ENCODE measurements around the gene TBX18. TPM values are rescaled to one million over a fixed set of nuclear protein-coding genes. Genes with fewer than 3 reads are reported as not detected.

The TBX18 gene
- total and polyA plus RNA-seq, 2 of the 4 experiments (the other 2 are of a cell fraction), result 0.86 to 1.3 TPM

DNA sequence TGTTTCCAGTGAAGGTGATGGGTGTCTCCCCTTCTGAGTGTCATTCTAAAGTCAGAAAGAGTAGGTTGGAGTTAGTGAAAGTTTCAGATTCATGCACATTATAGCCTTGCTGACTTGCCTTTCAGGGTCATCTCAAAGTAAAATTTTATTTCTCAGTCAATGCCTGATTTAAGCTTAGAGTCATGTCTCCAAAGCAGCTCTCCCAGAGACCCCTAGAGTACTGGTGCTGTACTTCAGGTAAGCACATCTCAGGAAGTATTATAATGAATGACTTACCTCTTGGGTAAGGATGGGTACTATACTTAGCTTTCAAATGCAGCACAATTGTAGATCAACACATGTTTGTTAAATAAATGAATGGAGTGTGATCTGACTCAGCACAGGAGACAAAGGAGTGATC lies 116.0 kb downstream of the TBX18 start:
- Histone ChIP-seq H4K91ac (ENCODE audit: insufficient read depth, low read depth, low read length) (no peak overlapping the region), H3K9me1 (ENCODE audit: insufficient read depth, low read length) (peaks cover 5% of the 10 kb centered on the region; the same call in 1 of the 2 replicates), H3K14ac (replicated peaks; ENCODE audit: low read depth, low read length) (no peak overlapping the region), H2AK9ac (replicated peaks; ENCODE audit: low read depth, low read length, poor library complexity) (no peak overlapping the region), H3K4me3 (ENCODE audit: insufficient read depth, low read depth, low read length) (no peak overlapping the region), H3K79me1 (ENCODE audit: low read depth in 1 of 2, low read length in 2 of 2) (no peaks in the 10 kb centered on the region), H3K4ac (ENCODE audit: low read depth, low read length) (no peak overlapping the region), H2BK120ac (ENCODE audit: low read depth, low read length) (no peak overlapping the region), H3K56ac (ENCODE audit: extremely low read depth, insufficient read depth, low read length) (no peak overlapping the region), H2BK5ac (ENCODE audit: low read depth, low read length, poor library complexity, severe bottlenecking) (no peak overlapping the region), H3K4me2 (ENCODE audit: low read depth, low read length) (no peak overlapping the region), H4K5ac (ENCODE audit: low read depth, low read length) (no peak overlapping the region), H2AK5ac (ENCODE audit: low read depth, low read length) (no peak overlapping the region), H3K27me3 (ENCODE audit: control insufficient read depth, insufficient read depth, low read length) (no peaks in the 10 kb centered on the region), H3K36me3 (ENCODE audit: control insufficient read depth, insufficient read depth, low read length) (no peaks in the 10 kb centered on the region), H2AFZ (replicated peaks; ENCODE audit: low read length, poor library complexity) (no peak overlapping the region), H3K23ac (ENCODE audit: low read depth, low read length) (no peak overlapping the region), H3K9me3 (ENCODE audit: control insufficient read depth, insufficient read depth, low read length) (no peaks in the 10 kb centered on the region), H3K9ac (ENCODE audit: low read depth, low read length) (no peak overlapping the region), H3K27ac (ENCODE audit: insufficient read depth, low read length) (no peak overlapping the region), H2BK15ac (ENCODE audit: low read depth, low read length) (peak overlapping the region; percentile 20; the same call in 1 of the 3 replicates), H4K20me1 (ENCODE audit: insufficient read depth, low read length) (no peaks in the 10 kb centered on the region), H3K4me1 (ENCODE audit: control insufficient read depth, insufficient read depth, low read length) (peaks cover 10% of the 10 kb centered on the region), H3K18ac (ENCODE audit: low read depth, low read length) (no peak overlapping the region), H2BK20ac (ENCODE audit: low read depth, low read length) (peak overlapping the region; percentile 8; the same call in 1 of the 2 replicates), H4K8ac (ENCODE audit: low read depth in 2 of 2, low read length in 2 of 2) (no peak overlapping the region)
- CTCF ChIA-PET, result no interaction called here
- intact Hi-C loops (cut with micrococcal nuclease) (no loop called here), in situ Hi-C loops (cut with MboI; ENCODE audit: low sequenced_read_pairs) (no loop called here), dilution Hi-C loops (cut with HindIII; ENCODE audit: low sequenced_read_pairs, unreplicated experiment) (no loop called here)
- no TSS peak for BruUV-seq (replicated peaks)
- POLR2A ChIA-PET (ENCODE audit: unreplicated experiment), result no interaction called here
- no peak for TF ChIP-seq MXI1 (IDR thresholded peaks at IDR 0.05; ENCODE audit: borderline replicate concordance, low read depth, low read length)
- TF ChIP-seq, protein P1, sequence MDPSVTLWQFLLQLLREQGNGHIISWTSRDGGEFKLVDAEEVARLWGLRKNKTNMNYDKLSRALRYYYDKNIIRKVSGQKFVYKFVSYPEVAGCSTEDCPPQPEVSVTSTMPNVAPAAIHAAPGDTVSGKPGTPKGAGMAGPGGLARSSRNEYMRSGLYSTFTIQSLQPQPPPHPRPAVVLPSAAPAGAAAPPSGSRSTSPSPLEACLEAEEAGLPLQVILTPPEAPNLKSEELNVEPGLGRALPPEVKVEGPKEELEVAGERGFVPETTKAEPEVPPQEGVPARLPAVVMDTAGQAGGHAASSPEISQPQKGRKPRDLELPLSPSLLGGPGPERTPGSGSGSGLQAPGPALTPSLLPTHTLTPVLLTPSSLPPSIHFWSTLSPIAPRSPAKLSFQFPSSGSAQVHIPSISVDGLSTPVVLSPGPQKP (IDR thresholded peaks at IDR 0.05; ENCODE audit: borderline replicate concordance, low read depth, low read length), result no peak
- TF ChIP-seq RCOR1 (IDR thresholded peaks at IDR 0.05; ENCODE audit: insufficient replicate concordance, low read length), result no peak
- no peak for TF ChIP-seq MAZ (IDR thresholded peaks at IDR 0.05; ENCODE audit: borderline replicate concordance, low read depth, low read length)
- no peak for TF ChIP-seq SMC3 (IDR thresholded peaks at IDR 0.05; ENCODE audit: low read depth, low read length)
- no peak for TF ChIP-seq NFE2L2 (IDR thresholded peaks at IDR 0.05; ENCODE audit: low read depth, low read length)
- TF ChIP-seq, protein P2, sequence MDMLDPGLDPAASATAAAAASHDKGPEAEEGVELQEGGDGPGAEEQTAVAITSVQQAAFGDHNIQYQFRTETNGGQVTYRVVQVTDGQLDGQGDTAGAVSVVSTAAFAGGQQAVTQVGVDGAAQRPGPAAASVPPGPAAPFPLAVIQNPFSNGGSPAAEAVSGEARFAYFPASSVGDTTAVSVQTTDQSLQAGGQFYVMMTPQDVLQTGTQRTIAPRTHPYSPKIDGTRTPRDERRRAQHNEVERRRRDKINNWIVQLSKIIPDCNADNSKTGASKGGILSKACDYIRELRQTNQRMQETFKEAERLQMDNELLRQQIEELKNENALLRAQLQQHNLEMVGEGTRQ (IDR thresholded peaks at IDR 0.05; ENCODE audit: low read depth, low read length), result no peak
- no peak for DNase-seq
- ATAC-seq (ENCODE audit: low read depth), result no peak
